Urothelium cell line (cell line): ENCODE results near the gene ME3.

Experiments used
- DNase-seq: peaks from one replicate; pipeline ENCODE4 v3.0.0; 2011; ENCODE audit warnings: low spot score, mixed read lengths
- FAIRE-seq: peaks from 2 replicates; lab custom pipeline; 2011; peaks lifted over from hg19 to GRCh38; lab: Jason Lieb, UNC

The ME3 gene

DNA sequence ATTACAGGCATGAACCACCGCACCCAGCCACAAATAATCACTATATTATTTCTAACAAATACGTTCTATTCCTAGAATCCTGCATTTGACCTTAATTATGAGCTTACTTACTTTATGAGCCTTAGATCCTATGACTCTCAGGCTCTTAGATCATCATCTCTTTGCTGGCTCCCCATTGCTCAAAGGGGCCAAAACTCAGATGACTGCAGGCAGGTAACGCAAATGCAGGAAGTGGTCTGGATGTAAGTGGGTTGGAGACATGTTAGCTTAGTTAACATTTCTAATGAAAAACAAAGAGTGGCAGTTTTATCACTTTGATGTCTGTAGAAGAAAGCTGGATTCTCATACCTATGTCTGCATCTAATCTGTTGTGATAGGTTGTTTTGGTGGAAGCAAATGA lies 274.3 kb downstream of the ME3 start:
- no peak for FAIRE-seq

DNA sequence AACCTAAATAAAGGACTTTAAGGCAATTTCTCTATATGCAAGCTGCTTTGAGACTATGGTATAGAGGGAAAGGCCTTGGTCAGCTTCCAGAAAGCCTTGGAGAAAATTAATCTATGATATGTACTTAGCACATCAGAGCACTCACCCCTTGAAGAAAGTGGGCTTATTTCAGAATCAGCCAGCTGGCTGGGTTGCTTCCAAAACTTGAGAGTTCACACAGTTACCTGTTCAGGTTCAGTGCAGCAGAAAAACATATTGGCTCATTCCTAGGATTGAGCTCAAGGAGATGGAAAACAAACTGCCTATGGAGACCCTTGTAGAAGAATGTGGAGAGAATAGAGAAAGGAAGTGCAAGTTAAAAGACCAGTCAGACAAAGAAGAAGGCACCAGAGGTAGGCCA lies 275.1 kb downstream of the ME3 start:
- DNase-seq (no peak), FAIRE-seq (no peak)

More for the DNA sequence above, 274.3 kb downstream of the ME3 start:
- no peak for DNase-seq

DNA sequence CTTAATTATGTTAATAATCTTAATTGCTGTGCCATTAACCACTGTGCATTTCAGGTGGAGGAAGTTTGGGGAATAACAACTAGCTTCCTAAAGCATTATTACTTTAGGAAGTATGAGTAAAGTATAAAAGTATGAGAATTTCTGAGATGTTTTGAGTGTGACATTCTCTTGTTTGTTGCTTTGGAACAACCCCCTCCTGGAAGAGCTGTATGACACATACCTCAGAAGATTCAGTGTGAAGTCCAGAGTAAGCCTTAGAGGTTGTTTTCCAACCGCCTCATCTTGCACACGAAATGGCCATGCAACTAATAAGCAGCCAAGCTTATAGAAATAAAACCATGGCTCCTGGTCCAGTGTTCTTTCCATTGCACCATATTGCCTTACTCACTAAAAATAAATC lies 276.0 kb downstream of the ME3 start:
- no peak for FAIRE-seq
- DNase-seq, result no peak

DNA sequence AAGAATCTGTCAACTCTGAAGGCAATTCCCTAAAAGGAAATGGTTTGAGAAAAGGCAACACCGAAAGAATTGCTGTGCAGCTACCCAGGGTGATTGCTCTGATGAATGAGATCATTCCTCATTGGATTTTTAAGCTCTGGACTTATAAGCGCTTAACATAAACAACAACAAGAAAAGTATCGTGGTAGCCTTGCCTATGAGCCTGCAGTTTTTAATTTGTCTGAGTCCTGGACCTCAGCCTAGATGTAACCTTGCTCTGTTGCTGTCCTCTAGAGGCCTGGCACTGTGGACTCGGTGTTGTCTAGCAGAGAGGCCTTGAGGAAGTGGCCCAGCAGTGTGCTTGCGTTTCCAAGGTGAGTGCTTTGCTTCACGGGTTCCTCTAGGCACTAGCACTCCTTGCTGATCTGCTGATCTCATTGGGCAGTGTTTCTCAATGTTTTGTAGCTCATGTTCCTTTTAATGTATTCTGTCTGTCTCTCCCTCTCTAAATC lies 277.3 kb downstream of the ME3 start:
- DNase-seq (no peak), FAIRE-seq (no peak)
